ENCODE results near the gene ARHGEF6.

GRCh38 chrX:136710325-136710951 lies 70.3 kb downstream of the ARHGEF6 start:
- no peak for TF ChIP-seq REST (IDR thresholded peaks at IDR 0.05)
- TF ChIP-seq CTCF (IDR thresholded peaks at IDR 0.05; ENCODE audit: low read depth, low read length, missing input control) = no peak
- TF ChIP-seq JUND (IDR thresholded peaks at IDR 0.05) = no peak
- no peak for TF ChIP-seq ATF3 (IDR thresholded peaks at IDR 0.05)
- TF ChIP-seq RXRA (IDR thresholded peaks at IDR 0.05) = no peak
- TF ChIP-seq FOXA1 (IDR thresholded peaks at IDR 0.05) = no peak
- no peak for TF ChIP-seq MAX (IDR thresholded peaks at IDR 0.05)
- TF ChIP-seq GABPA (IDR thresholded peaks at IDR 0.05 in 1 of 2, conservative IDR thresholded peaks at IDR 0.05 in 1 of 2) = no peak
- no peak for TF ChIP-seq RAD21 (IDR thresholded peaks at IDR 0.05)
- TF ChIP-seq TAF1 (conservative IDR thresholded peaks at IDR 0.05) = no peak
- no peak for TF ChIP-seq ZBTB33 (IDR thresholded peaks at IDR 0.05)

Measured in liver (tissue), 3 donors.